KG1 (cell line): ENCODE results near the gene UBE2G2.

ENCODE experiments used
- DNase-seq: peaks from one replicate; lab custom pipeline; 2025; lab: John Stamatoyannopoulos, UW

The UBE2G2 gene

DNA sequence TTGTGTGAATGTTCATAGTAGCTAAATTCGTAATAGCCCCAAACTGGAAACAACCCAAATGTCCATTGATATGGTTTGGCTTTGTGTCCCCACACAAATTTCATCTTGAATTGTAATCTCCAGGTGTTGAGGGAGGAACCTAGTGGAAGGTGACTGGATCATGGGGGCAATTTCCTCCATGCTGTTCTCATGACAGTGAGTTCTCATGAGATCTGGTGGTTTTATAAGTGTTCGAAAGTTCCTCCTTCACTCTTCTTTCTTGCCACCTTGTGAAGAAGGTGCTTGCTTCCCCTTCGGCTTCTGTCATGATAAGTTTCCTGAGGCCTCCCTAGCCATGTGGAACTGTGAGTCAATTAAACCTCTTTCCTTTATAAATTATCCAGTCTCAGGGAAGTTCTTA lies 11.3 kb downstream of the UBE2G2 start:
- DNase-seq: no peak

DNA sequence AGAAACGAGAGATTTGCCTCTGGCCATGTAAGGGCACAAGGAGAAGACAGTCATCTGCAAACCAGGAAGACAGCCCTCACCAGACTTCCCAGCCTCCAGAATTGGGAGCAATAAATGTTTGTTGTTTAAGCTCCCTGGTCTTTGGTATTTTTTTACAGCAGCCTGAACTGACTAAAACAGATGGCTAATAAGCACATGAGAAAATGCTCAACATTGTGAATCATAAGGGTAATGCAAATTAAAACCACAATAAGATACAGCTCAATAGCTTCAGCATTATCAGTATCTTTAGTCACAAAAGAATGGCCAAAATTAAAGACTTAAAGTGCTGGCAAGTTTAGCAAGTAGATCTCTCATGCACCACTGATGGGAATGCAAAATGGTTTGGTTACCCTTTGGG lies 11.7 kb downstream of the UBE2G2 start:
- DNase-seq: no peak

DNA sequence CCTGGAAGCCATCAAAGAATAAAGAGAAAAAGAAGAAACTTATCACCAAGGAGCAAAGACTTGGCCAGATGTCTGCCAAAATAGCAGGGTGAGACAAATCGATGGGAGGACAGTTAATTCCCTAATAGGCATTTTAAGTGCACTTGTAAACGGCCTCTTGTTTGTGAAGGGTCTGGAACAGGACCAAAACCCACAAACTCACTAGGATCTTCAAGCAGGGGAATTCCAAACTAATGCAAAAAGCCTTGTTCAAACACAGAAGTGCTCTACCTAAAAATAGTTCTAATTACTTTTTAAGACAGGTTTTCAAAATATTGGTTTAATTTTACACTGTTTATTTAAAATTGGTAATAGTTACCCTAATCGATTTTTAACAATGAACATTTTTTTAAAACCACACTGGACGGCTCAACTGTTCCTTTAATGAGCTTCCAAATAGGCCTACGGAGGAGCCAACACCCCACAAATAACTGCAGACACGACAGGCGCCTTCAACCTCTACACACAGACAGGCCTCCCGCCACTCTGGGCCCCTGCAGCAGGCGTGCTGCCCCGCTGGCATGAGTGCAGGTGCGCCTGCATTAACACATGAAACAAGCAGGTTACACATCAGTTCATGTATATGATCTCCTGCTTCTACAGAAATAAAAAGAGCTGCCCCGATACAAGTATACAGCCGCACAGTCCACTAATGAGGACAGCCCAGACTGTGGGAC lies 15.8 kb downstream of the UBE2G2 start:
- no peak for DNase-seq

DNA sequence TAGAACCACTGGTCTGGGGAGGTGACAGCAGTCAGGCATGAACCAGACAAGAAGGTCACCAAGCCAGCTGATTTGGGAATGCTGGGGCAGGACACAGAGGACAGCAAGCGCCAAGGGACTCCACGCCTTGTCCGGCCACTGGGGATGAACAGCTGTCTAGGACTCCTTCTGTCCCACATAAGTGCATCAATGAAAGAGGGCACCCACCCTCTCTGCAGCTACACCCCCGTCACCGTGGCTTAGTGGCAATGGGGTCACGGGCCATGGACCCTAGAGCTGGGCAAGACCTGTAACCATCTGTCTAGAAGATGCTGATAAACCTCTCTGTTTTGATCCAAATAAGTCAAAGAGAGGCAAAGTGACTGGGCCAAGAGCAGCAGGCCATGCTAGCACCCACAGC lies 16.8 kb downstream of the UBE2G2 start:
- DNase-seq: no peak

DNA sequence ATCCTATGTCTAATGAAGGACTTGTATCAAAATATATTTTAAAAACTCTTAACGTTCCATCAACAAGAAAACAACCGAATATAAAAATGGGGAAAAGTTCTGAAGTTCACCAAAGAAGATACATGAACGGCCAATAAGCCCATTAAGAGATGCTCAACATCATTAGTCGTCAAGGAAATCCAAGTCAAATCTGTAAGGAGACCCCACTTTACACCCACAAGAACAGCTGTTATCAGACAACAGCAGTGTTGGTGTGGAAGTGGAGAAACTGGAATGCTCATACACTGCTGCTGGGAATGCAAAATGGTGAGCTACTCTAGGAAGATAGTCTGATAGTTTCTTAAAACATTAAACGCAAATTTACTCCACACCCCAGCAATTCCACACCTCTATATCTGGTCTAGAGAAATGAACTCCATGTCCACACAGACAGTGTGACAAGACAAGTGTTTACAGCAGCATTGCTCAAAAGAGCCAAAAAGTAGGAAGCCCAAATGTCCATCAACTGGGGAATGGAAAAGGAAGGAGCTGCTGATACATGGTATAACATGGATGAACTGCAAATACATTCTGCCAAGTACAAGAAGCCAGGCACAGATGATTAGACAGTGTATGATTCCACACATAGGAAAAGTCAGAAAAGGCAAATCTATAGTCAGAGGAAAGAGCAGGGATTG lies 18.5 kb downstream of the UBE2G2 start:
- DNase-seq: no peak

DNA sequence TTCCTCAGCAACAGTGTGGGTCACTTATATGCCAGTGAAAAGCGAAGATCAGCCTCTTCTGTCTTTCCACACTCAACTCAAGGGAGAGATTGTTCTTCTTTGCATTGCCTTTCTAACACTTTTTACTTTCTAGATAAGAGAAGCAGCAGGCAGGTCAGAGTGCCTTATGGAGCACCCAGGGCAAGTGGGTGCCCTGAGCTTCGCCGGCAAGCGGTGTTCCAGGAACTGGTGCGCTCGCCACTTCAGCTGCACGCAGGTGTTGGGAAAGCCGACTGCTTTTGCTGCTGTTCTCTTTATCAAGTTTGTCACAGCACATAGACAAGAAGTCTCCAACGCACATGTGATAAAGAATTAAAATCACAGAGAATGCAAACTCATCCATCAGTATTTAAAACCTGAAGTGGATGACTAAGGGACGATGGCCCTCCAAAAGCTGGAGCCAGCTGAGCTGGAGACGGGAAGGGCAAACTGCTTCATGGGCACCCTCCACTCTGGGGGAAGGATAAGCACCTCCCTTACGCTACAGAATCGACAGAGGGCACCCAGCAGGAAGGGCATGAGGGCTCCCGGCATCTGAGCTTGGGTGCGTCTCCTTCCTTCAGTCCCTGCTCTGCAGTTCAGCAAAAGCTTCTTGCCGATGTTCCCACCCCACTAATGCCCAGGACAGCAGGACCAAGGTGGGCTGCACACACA lies 20.7 kb downstream of the UBE2G2 start:
- no peak for DNase-seq

DNA sequence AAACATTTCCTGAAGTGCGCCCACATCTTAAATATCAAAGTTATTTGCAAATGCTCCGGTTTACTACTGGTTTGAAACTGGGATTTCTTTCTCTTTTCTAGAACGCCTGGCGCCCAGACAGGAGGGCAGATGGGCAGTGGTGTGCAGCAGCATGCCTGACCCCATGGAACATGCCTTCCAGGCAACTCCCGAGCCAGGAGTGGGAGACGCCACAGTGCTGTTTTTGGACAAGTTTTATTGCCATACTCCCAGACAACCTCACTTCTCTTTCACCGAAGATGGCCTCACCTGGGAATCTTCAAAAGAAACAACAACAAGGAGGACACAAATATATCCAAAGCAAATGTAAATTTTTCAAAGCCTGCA lies 21.5 kb downstream of the UBE2G2 start:
- no peak for DNase-seq

DNA sequence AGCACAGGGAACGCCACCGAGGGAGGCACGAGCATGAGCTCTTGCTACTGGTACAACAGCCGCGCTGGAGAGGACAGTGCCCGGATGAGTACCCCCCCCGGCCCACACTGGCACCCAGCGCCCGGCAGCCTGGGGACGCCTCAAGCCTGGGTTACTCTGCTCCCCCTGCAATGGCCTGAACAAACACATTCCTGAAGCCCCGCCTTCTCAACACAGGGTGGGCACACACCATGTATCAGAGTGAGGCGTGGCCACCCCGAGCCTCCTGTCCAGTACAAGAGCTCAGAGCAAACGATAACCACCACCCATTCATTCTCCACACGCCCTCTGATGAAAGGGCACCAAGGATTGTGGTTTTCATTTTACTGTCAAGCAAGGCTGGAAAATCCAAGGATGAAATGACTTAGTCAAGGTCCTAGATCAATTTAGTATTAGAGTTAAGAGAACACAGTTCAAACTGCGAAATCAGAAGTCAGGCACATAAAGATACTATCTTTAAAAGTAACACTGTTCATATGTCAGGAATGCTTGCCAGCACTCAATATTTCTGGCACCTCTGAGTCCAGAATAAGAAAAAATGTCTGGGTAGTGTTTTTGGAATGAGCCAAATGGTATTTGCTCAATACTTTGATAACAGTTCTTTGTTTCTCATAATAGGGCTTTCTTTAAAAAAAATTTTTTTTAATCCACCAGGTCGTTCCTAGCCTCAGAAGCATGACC lies 22.0 kb downstream of the UBE2G2 start:
- no peak for DNase-seq

DNA sequence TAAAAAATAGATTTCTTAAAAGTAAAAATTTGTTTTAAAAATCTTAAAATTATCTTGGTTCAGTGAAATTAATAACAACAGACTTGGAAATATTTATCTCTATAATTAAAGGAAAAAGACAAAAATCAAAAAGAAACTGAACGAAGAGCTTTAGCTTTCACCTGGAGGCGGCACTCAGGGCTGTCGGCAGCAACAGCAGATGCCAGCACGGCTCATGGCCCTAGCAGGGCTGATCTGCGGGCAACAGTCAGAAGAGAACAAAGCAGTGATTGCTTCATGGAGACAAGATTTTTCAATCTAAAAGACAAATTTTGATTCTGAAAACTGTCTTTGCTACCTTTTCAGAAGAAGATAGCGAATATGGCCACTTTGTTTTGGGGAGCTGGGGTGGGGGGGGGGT lies 22.6 kb downstream of the UBE2G2 start:
- no peak for DNase-seq

DNA sequence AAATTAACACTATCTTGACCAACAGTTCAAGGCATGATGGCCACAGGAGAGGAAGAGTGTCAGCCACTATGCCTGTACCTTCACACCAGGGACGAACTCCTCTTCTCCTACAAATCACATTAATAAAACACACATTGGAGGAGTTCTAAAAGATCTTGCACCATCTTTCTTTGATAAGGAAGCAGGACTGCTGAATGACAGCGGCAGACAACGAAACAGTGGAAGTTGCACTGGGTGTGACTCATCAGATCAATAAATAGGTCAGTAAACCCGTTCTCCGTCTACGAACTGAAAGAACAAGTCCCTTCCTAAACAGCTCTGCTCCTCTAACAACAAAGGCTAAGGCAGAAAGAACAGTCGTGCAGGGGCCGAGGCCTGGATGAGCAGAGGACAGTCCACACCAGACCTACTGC lies 23.1 kb downstream of the UBE2G2 start:
- no peak for DNase-seq

DNA sequence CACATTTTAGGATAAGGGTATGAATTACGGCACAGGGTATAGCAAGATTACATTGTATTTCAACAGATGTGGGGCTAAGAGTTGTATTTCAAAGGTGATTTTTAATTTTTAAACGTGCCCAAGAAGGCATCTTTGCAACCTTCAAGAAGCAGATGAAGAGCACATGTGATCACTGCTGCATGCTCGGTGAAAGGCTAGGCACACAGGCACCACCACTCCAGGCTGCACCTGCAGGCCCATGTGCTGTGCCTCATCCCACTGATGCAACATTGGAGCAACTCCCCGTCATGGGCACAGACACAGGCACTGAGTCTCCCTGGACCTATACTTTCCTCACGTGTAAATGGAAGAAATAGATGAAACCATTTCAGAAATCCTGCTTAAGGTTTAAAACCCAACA lies 23.5 kb downstream of the UBE2G2 start:
- no peak for DNase-seq

DNA sequence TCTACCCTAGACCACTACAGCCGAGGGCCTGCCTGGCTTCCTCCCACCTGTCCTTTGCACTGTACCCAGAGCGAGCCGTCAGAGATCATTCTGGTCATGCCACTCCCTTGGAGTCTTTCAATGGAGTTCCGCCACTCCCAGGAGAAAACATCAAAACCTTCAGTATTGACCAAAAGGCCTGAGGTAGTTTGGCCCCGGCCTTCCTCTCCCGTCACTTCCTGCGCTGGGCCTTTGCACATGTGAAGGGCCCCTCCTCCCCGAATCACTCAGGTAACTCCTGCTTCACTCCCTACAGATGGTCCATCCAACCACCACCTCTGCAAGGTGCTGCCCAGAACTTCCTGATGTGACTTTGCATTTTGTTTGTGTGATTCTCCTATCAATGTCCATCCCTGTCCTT lies 26.6 kb downstream of the UBE2G2 start:
- no peak for DNase-seq

DNA sequence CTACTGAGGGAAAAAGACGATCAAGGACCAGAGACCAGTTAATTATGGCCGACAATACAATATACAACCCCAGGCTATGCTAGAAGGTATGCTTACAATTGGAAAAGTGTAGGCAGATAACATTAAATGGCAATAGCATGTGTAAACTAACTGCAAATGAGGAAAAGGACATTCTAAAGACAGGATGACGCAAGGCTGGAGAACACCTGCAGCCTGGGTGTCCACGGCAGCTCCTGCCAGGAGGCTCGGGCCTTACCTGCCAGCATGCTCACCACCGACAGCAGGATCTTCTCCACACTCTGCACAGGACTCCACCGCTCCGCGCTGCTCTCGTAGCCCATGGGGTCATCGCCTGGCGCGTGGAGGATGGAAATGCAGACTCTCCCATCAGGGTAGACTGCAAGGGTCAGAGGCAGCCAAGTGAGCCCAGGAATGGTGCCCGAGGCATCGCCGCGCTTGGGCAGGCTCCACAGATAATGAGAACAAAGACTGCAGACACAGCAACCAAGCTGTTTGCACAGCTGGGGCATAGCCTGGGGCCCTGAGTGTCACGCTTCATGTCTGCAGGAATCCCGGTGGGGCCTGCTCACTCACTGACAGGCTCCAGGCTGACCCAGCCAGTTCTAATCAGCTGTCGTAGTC lies 28.2 kb downstream of the UBE2G2 start:
- DNase-seq: no peak

DNA sequence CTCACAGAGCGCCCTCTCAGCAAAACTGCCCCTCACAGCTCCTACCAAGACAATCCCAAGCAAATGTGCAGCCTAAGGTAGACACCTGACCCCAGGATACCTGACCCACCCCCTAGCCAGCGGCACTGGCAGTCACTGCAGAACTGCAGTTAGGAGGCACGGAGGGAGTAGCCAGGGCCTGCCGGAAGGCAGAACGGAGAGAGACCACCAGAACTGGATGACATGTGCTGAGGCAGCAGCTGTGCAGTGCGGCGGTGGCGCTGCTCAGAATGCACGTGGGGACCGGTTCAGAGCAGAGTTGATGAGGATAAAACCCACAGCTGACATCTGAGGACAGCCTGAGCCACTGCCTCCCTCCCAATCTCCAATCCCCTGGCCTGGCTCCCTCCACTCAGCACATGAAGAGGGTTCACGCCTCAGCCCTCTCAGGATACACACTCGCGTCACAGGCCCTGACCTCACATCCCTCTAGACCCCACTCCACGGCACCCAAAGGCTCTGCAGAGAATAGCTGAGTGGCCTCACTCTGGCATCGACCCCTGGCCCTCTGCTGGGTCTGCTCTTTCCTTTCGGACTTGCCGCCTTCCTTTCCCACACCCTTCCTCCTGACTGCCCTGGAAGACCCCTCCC lies 29.6 kb downstream of the UBE2G2 start:
- DNase-seq: no peak

DNA sequence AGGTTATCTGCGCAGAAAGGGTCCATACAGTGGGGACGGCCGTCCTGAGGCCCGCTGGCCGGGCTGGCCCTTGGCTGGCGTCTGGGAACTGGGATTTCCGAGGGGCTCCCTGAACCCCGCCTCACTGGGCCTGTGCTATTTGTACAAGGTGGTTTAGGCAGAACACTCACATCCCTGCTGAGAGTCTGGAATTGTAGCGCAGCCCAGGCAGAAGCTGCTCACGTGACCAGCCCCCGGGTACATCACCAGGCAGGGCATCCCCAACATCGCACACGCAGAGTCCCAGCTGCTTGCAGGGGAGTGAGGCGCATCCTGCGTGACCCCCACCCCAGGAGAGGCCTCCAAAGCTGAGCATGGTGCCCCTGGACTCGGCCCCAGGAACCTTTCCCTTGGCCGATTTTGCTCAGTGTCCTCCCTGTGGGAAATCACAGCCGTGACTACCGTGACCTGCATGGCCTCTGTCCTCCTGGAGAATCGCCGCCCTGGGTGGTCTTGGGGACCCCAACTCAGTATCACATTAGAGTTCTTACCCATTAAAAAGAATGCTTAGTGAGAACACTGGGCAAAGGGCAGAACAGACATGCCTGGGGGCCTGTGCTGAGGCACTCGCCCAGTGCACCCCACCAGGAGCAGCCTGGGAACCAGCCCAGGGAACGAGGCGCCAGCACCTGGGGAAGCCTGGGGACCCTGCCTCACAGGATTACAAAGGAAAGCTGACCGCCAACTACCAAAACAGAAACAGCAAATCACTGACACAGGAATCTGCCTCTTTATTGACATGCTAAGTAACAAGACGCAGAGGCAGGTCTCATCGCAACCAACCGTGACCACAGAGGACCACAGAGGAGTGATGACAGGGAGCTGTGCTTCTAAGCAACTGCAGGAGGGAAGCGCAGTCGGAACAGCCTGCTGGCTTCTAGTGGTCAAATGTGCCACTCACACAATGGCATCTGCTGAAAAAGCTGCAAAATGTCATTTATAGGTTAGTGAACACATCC lies 33.5 kb downstream of the UBE2G2 start:
- DNase-seq: no peak

DNA sequence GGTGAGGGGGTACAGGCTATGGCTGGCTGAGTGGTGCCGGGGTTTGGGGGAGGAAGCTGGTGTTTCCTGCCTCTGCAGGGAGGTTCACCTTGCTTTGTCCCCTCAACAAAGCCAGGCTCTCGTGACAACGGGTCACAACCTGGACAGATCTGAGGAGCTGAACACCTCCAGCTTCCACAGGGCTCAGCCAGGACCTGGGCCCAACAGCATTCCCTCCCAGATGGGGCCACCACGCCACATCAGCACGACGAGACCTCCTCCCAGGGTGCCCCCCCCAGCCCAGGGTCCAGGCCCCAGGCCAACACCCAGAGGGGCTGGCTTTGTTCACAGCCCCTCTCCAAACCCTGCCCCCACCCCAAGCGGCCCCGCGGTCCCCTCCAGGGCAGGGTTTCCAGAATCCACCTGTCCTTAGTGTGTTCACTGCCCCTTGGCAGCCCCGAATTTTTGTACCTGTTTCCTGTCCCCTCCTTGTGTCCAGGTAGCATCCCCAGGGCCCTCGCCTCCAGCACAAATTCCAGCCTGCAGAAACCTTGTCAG lies 34.7 kb downstream of the UBE2G2 start:
- no peak for DNase-seq

DNA sequence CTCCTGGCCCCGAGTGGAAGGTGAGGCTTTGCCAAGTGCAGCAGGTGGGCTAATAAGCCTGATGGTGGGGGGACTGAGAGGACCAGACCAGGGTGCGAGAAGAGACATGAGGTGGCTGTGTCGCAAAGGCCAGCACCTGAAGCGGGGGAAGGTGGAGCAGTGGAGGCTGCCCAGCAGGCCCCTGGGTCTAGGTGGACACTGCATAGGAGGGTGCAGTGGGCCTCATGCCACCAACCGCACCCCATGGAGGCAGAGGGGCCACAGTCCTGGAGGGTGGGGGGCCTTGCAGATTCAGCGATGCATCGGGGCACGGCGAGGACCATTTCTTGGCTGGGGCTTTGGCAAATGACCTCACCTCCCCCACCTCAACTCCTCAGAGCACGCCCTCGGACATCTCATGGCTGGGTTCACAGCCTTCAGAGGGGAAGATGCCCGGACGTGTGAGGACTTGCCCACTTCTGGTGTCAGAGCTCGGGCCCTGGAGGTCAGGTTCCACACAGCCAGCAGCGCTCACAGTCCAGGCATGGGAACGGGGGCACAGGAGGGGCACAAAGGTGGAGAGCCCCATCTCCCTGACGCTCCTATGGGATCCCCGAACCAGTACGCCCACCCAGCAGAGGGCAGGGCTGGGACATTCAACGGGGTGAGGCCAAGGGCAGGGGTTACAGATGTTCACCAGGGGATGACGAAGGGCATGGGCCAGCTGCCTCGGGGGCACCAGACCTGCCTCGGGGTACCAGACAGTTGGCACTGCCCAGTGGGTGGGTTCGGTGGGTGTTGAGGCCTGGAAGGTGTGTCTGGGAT lies 35.4 kb downstream of the UBE2G2 start:
- no peak for DNase-seq

DNA sequence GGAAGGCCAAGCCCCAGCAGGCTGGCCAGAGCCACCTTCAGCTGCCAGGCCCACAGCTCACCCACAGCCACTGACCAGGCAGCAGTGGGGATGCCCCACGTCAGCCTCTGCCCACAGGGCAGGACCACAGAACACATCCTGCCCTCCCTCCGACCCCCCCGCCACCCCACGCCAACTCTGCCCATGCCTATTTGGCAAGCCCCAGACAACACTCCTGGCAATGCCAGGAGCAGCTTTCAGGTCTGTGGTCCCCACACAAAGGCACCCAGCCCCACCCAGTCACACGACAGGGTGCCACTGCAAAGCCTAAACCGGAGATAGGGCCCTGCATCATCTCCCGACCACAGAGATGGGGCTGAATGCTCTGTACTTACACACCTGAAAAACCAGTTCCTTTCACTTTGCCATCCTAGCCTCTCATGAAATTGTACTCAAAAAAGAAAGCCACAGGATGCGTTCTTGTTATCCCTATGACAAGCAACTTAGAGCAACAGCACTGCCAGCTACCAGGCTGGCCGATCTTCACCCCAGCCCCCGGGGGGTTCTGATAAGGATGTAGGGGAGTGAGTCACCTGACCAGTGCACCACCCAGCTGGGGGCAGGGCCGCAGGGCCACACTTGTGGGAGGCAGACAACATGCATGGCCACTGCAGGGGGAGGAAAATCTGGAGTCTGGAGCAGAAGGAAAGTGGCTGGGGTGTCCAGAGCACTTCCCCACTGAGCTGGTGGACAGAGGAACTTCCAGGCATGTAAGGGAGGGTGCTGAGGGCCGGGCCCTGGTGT lies 36.2 kb downstream of the UBE2G2 start:
- no peak for DNase-seq
